Esophagus muscularis mucosa (tissue), 4 donors: ENCODE results near the gene RPN1. TPM values are rescaled to one million over a fixed set of nuclear protein-coding genes. Genes with fewer than 3 reads are reported as not detected.

ENCODE experiments used
- DNase-seq: peaks from one replicate; pipeline ENCODE4 v3.0.0-alpha.2; 2017; ENCODE audit errors: extremely low spot score
- H3K27ac ChIP-seq, 4 donors: fragments of 200-600 bp; sonication (generic); replicated peaks in 1 of 4; 1 replicate in 3 of 4; 2 replicates in 1 of 4; pipeline ENCODE4 v1.5.1; 2016 to 2019; ENCODE audit warnings: mild to moderate bottlenecking in 1 of 4
- H3K27me3 ChIP-seq, 4 donors: fragments of 200-600 bp; sonication (generic); one replicate each; pipeline versions ENCODE4 v1.5.1 to v1.6.0; 2016 to 2019
- H3K36me3 ChIP-seq, 4 donors: fragments of 200-600 bp; sonication (generic); one replicate each; pipeline ENCODE4 v1.5.1; 2016 to 2019
- H3K4me1 ChIP-seq, 4 donors: fragments of 200-600 bp; sonication (generic); one replicate each; pipeline ENCODE4 v1.5.1; 2016 to 2019
- H3K4me3 ChIP-seq, 4 donors: fragments of 200-600 bp; sonication (generic); 1 replicate in 2 of 4; 2 replicates in 2 of 4; pipeline ENCODE4 v1.5.1; 2016 to 2019; ENCODE audit warnings: mild to moderate bottlenecking in 4 of 4, moderate library complexity in 1 of 4
- H3K9me3 ChIP-seq, 4 donors: fragments of 200-600 bp; sonication (generic); 1 replicate in 3 of 4; 2 replicates in 1 of 4; pipeline ENCODE4 v1.5.1; 2016 to 2019
- CTCF ChIP-seq, 3 experiments: fragments of 200-600 bp in 2 of 3; fragments of 450-650 bp in 1 of 3; sonication (generic) in 2 of 3; IDR thresholded peaks; one replicate each; pipeline ENCODE4 v1.5.1; 2017 to 2019; ENCODE audit warnings: antibody characterized with exemption in 3 of 3, mild to moderate bottlenecking in 2 of 3, moderate library complexity in 1 of 3
- EP300 ChIP-seq: sonication (generic); formaldehyde crosslinking; IDR thresholded peaks from one replicate; pipeline ENCODE4 v1.6.1; 2017; ENCODE audit warnings: antibody characterized with exemption
- POLR2A ChIP-seq: fragments of 450-650 bp; IDR thresholded peaks from one replicate; pipeline ENCODE4 v1.6.1; 2017; ENCODE audit warnings: antibody characterized with exemption, moderate library complexity, mild to moderate bottlenecking, low read depth
- POLR2AphosphoS5 ChIP-seq, 2 donors: sonication (generic); formaldehyde crosslinking; IDR thresholded peaks; one replicate each; pipeline ENCODE4 v1.6.1; 2017; ENCODE audit warnings: antibody characterized with exemption in 2 of 2
- WGBS: methylation state at CpG from one replicate; pipeline ENCODE4 v1.1.5; 2018; 5-methylcytosine and 5-hydroxymethylcytosine counted together
- intact Hi-C: fragments of 100-400 bp; cut with DNase I; formaldehyde crosslinking; loops from one replicate; pipeline ENCODE4 v1.15.1; 2023
- total RNA-seq, 4 donors: library from RNA; depleted of rRNA; stranded (reverse); fragments of >200 nt; gene quantifications; one replicate each; pipeline versions ENCODE4 v1.1.0 to v1.2.1, GENCODE V29; 2016

RPN1 gene
- total RNA-seq, 4 donors from 2014 or later, result 131 to 198 (median 177) TPM

GRCh38 chr3:128613083-128613829 is 37.4 kb downstream of the RPN1 start:
- intact Hi-C loops, result loop anchor here (10.0 kb wide), 1 partner anchor 458 kb away; the partner anchor contains the start of gene EEFSEC

GRCh38 chr3:128610451-128611070 is 40.1 kb downstream of the RPN1 start:
- Histone ChIP-seq H3K27me3 (no peaks in the 10 kb centered on the region), H3K4me1 (peaks cover 13 to 17% (median 16%) of the 10 kb centered on the region in 4 donors), H3K36me3 (no peaks in the 10 kb centered on the region), H3K9me3 (no peaks in the 10 kb centered on the region), H3K4me3 (no peak overlapping the region), H3K27ac (no peak overlapping the region)
- TF ChIP-seq POLR2AphosphoS5 (IDR thresholded peaks at IDR 0.05), result no peak
- DNase-seq, result no peak
- 78% methylated on average over 14 of the region's 15 CpGs for WGBS
- intact Hi-C loops, result loop anchor here (10.0 kb wide), 1 partner anchor 456 kb away; the partner anchor contains the start of gene EEFSEC

More at GRCh38 chr3:128613083-128613829, 37.4 kb downstream of the RPN1 start:
- no peak for DNase-seq
- TF ChIP-seq EP300 (no peak), POLR2A (no peak), CTCF (IDR thresholded peaks at IDR 0.05) (no peak), POLR2AphosphoS5 (IDR thresholded peaks at IDR 0.05) (no peak)
- no peak overlapping the region for H3K27ac ChIP-seq
- H3K36me3 ChIP-seq, result no peaks in the 10 kb centered on the region
- WGBS, result 87% methylated on average over 16 of the region's 16 CpGs
- no peaks in the 10 kb centered on the region for H3K27me3 ChIP-seq
- no peaks in the 10 kb centered on the region for H3K9me3 ChIP-seq
- no peak overlapping the region for H3K4me3 ChIP-seq
- H3K4me1 ChIP-seq, result peaks cover 7 to 17% (median 15%) of the 10 kb centered on the region in 4 donors

GRCh38 chr3:128609294-128609693 is 41.3 kb downstream of the RPN1 start:
- no peak for DNase-seq
- 84% methylated on average over 11 of the region's 11 CpGs for WGBS
- no peak for TF ChIP-seq CTCF (IDR thresholded peaks at IDR 0.05)
- TF ChIP-seq POLR2A, result no peak
- no peak for TF ChIP-seq POLR2AphosphoS5 (IDR thresholded peaks at IDR 0.05)
- no peak for TF ChIP-seq EP300
- H3K9me3 ChIP-seq, result no peaks in the 10 kb centered on the region
- no peak overlapping the region for H3K4me3 ChIP-seq
- H3K36me3 ChIP-seq, result no peaks in the 10 kb centered on the region
- no peaks in the 10 kb centered on the region for H3K27me3 ChIP-seq
- intact Hi-C loops, result loop anchor here (2.0 to 5.0 kb wide), 2 partner anchors 182 to 532 kb away; no protein-coding TSS in a partner anchor
- peaks cover 13 to 17% (median 16%) of the 10 kb centered on the region in 4 donors for H3K4me1 ChIP-seq
- H3K27ac ChIP-seq, result no peak overlapping the region

- Histone ChIP-seq H3K4me3 (peak overlapping the region; percentile 59 to 66 (median 62)), H3K4me1 (peaks cover 13 to 17% (median 16%) of the 10 kb centered on the region in 4 donors), H3K27me3 (peaks cover 0 to 7% (median 0%) of the 10 kb centered on the region in 4 donors), H3K9me3 (no peaks in the 10 kb centered on the region), H3K36me3 (no peaks in the 10 kb centered on the region), H3K27ac (peak overlapping the region; percentile 65 to 80 (median 74))
- TF ChIP-seq CTCF (IDR thresholded peaks at IDR 0.05) (no peak), EP300 (no peak), POLR2A (no peak), POLR2AphosphoS5 (IDR thresholded peaks at IDR 0.05) (no peak)
- no peak for DNase-seq
- intact Hi-C loops, result loop anchor here (2.0 to 5.0 kb wide), 2 partner anchors 181 to 530 kb away; no protein-coding TSS in a partner anchor
- 69% methylated on average over 5 of the region's 12 CpGs for WGBS
Measured at GRCh38 chr3:128607710-128608048, 42.9 kb downstream of the RPN1 start.

- intact Hi-C loops, result loop anchor here (5.0 kb wide), 1 partner anchor 529 kb away; no protein-coding TSS in a partner anchor
Measured at GRCh38 chr3:128606094-128606493, 44.5 kb downstream of the RPN1 start.

More at GRCh38 chr3:128606094-128606493, 44.5 kb downstream of the RPN1 start:
- TF ChIP-seq POLR2AphosphoS5 (IDR thresholded peaks at IDR 0.05), result no peak
- TF ChIP-seq CTCF (IDR thresholded peaks at IDR 0.05), result no peak
- TF ChIP-seq EP300, result no peak
- no peak for TF ChIP-seq POLR2A
- H3K4me3 ChIP-seq, result no peak overlapping the region
- peaks cover 0 to 7% (median 0%) of the 10 kb centered on the region in 4 donors for H3K27me3 ChIP-seq
- no peak for DNase-seq
- no peaks in the 10 kb centered on the region for H3K9me3 ChIP-seq
- H3K27ac ChIP-seq, result no peak overlapping the region
- 91% methylated on average over 7 of the region's 7 CpGs for WGBS
- H3K36me3 ChIP-seq, result no peaks in the 10 kb centered on the region
- H3K4me1 ChIP-seq, result peaks cover 13 to 17% (median 16%) of the 10 kb centered on the region in 4 donors
